HG02973 (cell line): ENCODE results near the gene TSHR.
"Not testable (repeated sequence)": the region's sequence is repeated elsewhere in the genome, so short reads cannot be mapped to it uniquely, and the experiment has no call there.

Source experiments
- ATAC-seq: cut with Tn5 transposase; IDR thresholded peaks from one replicate; pipeline ENCODE4 v1.9.1; 2021; ENCODE audit warnings: moderate library complexity; ENCODE audit not compliant: unreplicated experiment

Gene TSHR

GRCh38 chr14:80955416-80955941 lies at the start of gene TSHR:
Gene TSHR, plus strand, starts transcription at chr14:80955621. Its CDS starts 60 bp downstream, at chr14:80955681.
- no peak for ATAC-seq

GRCh38 chr14:80906336-80906735 lies 49.1 kb upstream of the TSHR start:
- ATAC-seq, result no peak

- ATAC-seq, result no peak
Observed at GRCh38 chr14:80906946-80907345, 48.5 kb upstream of the TSHR start.

GRCh38 chr14:80912013-80912412 lies 43.4 kb upstream of the TSHR start:
- ATAC-seq, result not testable (repeated sequence)

- no peak for ATAC-seq
Observed at GRCh38 chr14:80919622-80920021, 35.8 kb upstream of the TSHR start.

- ATAC-seq, result no peak
Observed at GRCh38 chr14:80923368-80923767, 32.1 kb upstream of the TSHR start.

GRCh38 chr14:80924365-80925103 lies 30.9 kb upstream of the TSHR start:
- ATAC-seq, result no peak

- ATAC-seq, result no peak
Observed at GRCh38 chr14:80926397-80927082, 28.9 kb upstream of the TSHR start.

GRCh38 chr14:80927083-80927989 lies 28.1 kb upstream of the TSHR start:
- ATAC-seq, result no peak

GRCh38 chr14:80930095-80930494 lies 25.3 kb upstream of the TSHR start:
- ATAC-seq, result no peak

GRCh38 chr14:80930836-80931389 lies 24.5 kb upstream of the TSHR start:
- ATAC-seq, result peak; percentile 99

GRCh38 chr14:80933282-80933681 lies 22.1 kb upstream of the TSHR start:
- no peak for ATAC-seq

- ATAC-seq, result no peak
Observed at GRCh38 chr14:80933686-80934085, 21.7 kb upstream of the TSHR start.

GRCh38 chr14:80940146-80940545 lies 15.3 kb upstream of the TSHR start:
- peak; percentile 21 for ATAC-seq

GRCh38 chr14:80941241-80942185 lies 13.9 kb upstream of the TSHR start, which contains the start of gene CEP128:
Gene CEP128, minus strand, starts transcription at chr14:80941738.
- peak; percentile 95 for ATAC-seq

GRCh38 chr14:80942191-80942600 lies 13.2 kb upstream of the TSHR start:
- ATAC-seq, result peak; percentile 16

GRCh38 chr14:80944861-80945617 lies 10.4 kb upstream of the TSHR start:
- no peak for ATAC-seq

GRCh38 chr14:80946187-80946586 lies 9.2 kb upstream of the TSHR start:
- ATAC-seq, result no peak

GRCh38 chr14:80946797-80947196 lies 8.6 kb upstream of the TSHR start:
- ATAC-seq, result no peak
